ENCODE data around the gene NEU4. TPM values are rescaled to one million over a fixed set of nuclear protein-coding genes. Genes with fewer than 3 reads are reported as not detected.

Gene NEU4
- total RNA-seq, 3 donors from 2014 or later: 41.4 to 72.5 (median 71.0) TPM

GRCh38 chr2:241860184-241861078 lies 51.4 kb downstream of the NEU4 start:
- peaks cover 19% of the 10 kb centered on the region for H3K4me1 ChIP-seq (ENCODE audit: low read depth)
- TF ChIP-seq, protein P1, sequence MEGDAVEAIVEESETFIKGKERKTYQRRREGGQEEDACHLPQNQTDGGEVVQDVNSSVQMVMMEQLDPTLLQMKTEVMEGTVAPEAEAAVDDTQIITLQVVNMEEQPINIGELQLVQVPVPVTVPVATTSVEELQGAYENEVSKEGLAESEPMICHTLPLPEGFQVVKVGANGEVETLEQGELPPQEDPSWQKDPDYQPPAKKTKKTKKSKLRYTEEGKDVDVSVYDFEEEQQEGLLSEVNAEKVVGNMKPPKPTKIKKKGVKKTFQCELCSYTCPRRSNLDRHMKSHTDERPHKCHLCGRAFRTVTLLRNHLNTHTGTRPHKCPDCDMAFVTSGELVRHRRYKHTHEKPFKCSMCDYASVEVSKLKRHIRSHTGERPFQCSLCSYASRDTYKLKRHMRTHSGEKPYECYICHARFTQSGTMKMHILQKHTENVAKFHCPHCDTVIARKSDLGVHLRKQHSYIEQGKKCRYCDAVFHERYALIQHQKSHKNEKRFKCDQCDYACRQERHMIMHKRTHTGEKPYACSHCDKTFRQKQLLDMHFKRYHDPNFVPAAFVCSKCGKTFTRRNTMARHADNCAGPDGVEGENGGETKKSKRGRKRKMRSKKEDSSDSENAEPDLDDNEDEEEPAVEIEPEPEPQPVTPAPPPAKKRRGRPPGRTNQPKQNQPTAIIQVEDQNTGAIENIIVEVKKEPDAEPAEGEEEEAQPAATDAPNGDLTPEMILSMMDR (IDR thresholded peaks at IDR 0.05): no peak
- no peak overlapping the region for H3K4me3 ChIP-seq
- intact Hi-C loops (cut with DNase I, micrococcal nuclease): no loop called here
- H3K36me3 ChIP-seq (ENCODE audit: low read depth): no peaks in the 10 kb centered on the region
- DNase-seq: peak in 1 of 3 donors; percentile 28
- no peaks in the 10 kb centered on the region for H3K9me3 ChIP-seq
- peak; percentile 7 for ATAC-seq

- intact Hi-C loops (cut with DNase I, micrococcal nuclease): no loop called here
- DNase-seq (no peak), ATAC-seq (no peak)
- Histone ChIP-seq H3K4me3 (no peak overlapping the region), H3K4me1 (ENCODE audit: low read depth) (peaks cover 19% of the 10 kb centered on the region), H3K9me3 (no peaks in the 10 kb centered on the region), H3K36me3 (ENCODE audit: low read depth) (no peaks in the 10 kb centered on the region)
- TF ChIP-seq, protein P1 (IDR thresholded peaks at IDR 0.05): no peak
Observed at GRCh38 chr2:241861264-241861663, 52.3 kb downstream of the NEU4 start.

DNA sequence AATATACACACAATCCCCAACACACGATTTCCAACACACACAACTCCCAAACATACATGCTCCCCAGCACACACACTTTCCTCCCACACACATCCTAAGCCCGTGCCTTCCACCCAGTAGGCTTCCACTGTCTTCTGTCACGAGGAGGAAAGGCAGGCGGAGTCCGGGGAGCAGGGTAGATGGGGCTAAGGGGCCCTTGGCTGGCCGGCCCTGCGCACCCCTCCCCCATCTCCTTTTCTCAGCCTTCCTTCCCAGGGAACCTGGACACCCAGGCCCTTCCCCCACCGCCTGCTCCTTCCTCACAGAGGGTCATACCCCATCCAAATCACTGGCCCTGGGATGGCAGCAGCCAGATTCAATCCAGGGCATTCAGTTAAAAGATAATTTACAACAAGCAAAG lies 53.1 kb downstream of the NEU4 start:
- Histone ChIP-seq H3K36me3 (ENCODE audit: low read depth) (no peaks in the 10 kb centered on the region), H3K9me3 (no peaks in the 10 kb centered on the region), H3K4me3 (no peak overlapping the region), H3K4me1 (ENCODE audit: low read depth) (peaks cover 19% of the 10 kb centered on the region)
- intact Hi-C loops (cut with DNase I, micrococcal nuclease): no loop called here
- DNase-seq (peak in 1 of 3 donors; percentile 34), ATAC-seq (no peak)
- TF ChIP-seq, protein P1 (IDR thresholded peaks at IDR 0.05): no peak

DNA sequence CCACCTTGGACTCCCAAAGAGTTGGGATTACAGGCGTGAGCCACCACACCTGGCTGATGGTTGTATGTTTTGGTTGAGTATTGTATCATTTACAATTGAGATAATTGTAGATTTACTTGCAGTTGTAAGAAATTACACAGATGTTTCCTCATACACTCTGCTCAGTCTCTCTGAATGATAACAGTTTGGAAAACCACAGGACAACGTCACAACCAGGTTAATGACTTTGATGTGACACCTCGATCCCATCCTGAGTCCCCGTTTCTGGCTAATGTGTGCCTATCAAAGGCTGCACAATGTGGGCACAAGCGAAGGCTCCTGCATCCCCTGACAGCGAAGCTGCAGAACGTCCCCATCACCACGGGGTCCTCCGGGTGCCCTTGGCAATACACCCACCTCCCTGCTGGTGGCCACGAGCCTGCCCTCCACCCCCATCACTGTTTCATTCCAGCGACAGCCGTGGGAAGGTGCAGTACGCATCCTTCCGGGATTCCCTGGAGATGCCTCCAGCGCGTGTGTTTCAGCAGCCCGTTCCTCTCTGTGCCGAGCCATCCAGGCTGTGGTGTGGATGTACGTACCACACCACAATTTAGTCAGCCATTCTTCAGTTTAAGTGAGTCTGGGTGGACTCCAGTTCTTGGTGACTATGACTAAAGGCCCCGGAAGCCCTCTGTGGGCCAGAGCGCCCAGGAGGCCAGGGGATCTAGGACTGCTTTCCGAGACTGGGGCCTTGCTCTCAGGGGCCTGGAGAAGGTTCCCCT lies 54.0 kb downstream of the NEU4 start:
- H3K9me3 ChIP-seq: no peaks in the 10 kb centered on the region
- ATAC-seq (no peak), DNase-seq (no peak)
- H3K36me3 ChIP-seq (ENCODE audit: low read depth): no peaks in the 10 kb centered on the region
- TF ChIP-seq, protein P1 (IDR thresholded peaks at IDR 0.05): no peak
- intact Hi-C loops (cut with DNase I, micrococcal nuclease): no loop called here
- peaks cover 19% of the 10 kb centered on the region for H3K4me1 ChIP-seq (ENCODE audit: low read depth)
- no peak overlapping the region for H3K4me3 ChIP-seq

DNA sequence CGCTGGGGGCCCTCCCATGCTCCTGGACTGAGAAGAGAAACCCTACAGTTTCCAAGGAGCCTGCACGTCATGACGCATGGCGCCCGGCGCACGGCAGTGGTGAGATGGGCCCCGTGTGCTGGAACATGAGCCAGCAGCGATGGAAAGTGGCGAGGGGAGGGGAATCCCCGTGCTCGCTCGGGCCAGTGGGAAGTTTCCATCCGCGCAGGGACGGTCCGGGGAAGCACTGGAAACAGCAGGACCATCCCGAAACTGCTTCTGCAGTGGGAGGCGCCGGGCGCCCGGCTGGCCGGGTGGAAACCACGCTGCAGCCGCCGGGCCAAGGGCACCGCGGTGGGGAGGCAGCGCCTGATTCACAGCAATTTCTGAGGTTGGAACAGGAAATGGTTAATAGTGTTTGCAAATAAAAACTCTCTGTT lies 54.6 kb downstream of the NEU4 start:
- peak; percentile 9 for ATAC-seq
- peaks cover 19% of the 10 kb centered on the region for H3K4me1 ChIP-seq (ENCODE audit: low read depth)
- H3K36me3 ChIP-seq (ENCODE audit: low read depth): no peaks in the 10 kb centered on the region
- intact Hi-C loops (cut with DNase I, micrococcal nuclease): no loop called here
- TF ChIP-seq, protein P1 (IDR thresholded peaks at IDR 0.05): no peak
- DNase-seq: no peak
- no peaks in the 10 kb centered on the region for H3K9me3 ChIP-seq
- H3K4me3 ChIP-seq: no peak overlapping the region
